ENCODE data around the gene LAMA2. TPM values are rescaled to one million over a fixed set of nuclear protein-coding genes. Genes with fewer than 3 reads are reported as not detected.
"Not testable (repeated sequence)": the region's sequence is repeated elsewhere in the genome, so short reads cannot be mapped to it uniquely, and the experiment has no call there.

LAMA2 gene
- total RNA-seq, 1 donor from 2014 or later, result 11.4 TPM

DNA sequence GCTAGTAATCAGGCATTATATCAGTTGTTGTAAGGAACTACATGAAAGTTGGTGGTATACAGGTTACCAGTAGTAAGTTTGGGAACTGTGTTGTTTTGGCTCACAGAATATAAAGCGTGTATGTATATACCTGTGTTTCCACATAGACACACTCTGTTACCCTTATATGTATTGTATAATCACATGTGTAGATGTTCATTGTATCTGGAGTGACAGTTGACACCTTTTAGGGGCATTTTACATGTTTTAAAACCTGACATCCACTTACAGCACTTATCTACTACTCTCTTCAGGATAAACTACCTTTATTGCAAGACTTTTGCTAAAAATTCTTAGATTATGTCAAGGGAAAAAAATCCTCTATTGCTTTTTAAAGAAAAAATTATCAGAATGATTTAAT, 228.9 kb downstream of the LAMA2 start:
- FAIRE-seq (no peak), DNase-seq (ENCODE audit: low spot score in 2 of 2) (no peak)

DNA sequence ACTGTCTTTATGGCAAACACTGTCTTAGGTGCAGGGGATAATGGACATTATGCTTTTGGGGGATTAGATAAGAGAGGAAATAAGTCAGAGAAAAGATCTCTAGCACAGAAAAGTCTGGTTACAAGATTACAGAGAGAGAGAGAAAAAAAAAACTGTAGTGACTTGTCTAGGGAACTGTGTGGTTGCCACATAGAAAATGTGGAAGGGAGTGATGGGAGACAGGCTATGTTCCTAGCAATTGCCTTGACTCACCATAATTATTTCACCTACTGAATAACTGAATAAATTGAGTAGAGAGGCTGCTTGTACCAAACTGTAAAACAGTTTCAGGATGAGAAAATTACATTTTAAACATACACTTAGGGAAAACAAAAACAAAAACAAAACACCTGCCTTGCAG, 229.7 kb downstream of the LAMA2 start:
- FAIRE-seq (no peak), DNase-seq (ENCODE audit: low spot score in 2 of 2) (no peak)

DNA sequence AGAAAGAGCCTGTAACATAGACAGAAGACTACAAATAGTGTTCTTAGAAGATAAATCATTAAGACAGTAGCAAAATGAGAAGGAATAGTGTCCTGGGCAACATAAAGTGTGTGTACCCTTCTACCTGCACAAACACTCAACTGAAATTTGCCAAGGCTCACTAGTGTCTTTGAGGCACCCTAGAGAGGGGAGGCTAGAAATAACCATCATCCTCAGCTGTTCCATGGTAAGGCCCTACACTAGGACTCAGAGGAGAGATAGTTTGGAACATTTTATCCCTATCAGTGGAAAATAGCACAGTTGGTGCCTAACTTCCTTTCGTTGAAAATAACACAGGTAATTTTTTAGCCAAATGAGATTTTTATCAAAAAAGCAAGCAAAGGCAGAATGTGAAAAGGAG, 230.7 kb downstream of the LAMA2 start:
- FAIRE-seq, result no peak

DNA sequence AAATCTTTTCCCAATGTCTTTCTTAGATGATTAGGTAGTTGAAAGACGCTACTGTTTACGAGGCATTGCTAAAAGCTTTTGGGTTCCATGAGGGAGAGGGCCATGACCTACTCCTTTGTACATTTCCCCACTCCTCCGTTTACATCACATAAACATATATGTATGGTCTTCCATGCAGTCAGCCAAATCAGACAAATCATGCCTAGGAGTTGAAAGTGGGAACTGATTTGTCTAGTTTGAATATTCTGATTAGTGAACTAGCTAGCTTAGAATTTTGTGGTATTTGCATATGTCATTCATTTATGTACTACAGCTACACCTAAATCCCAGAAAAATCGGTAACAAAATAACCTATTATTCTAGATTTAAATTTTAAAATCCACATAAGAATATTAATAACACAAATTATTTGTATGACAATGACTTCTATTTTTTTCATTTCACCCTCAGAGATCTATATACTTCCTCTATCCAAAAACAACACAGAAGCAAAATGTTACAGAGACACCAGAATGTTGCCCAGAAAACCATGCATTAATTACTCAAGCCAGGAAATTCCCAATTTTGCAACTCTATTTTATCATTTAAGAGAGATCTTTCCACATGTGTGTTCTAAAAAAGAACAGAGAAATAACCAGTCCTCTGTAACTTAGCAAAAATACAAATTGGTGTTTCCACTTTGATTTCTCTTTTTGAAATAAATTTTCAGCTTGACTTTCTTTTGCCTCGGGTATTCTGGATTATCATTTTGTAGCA, 231.9 kb downstream of the LAMA2 start:
- no peak for FAIRE-seq
- no peak for DNase-seq (ENCODE audit: low spot score in 2 of 2)

More for the DNA sequence above, 230.7 kb downstream of the LAMA2 start:
- no peak for DNase-seq (ENCODE audit: low spot score in 2 of 2)

DNA sequence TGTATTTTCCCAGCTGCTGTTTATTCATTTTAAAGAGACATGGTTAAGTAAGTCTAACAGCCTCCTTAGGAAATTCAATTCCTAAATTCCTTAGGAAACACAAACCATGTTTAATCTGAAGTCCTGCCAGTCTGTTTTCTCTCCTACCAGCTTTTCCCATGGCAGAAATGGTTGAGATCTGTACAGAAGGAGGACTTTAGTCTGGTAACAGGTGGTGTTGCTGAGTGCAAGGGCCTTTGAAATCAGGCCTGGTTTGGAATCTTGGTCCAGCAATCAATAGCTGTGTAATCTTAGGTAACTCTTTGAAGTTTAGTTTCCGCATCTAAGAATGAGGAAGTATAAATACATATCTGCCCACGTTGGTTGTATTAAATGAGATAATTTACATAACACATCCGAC, 232.5 kb downstream of the LAMA2 start:
- FAIRE-seq, result no peak

DNA sequence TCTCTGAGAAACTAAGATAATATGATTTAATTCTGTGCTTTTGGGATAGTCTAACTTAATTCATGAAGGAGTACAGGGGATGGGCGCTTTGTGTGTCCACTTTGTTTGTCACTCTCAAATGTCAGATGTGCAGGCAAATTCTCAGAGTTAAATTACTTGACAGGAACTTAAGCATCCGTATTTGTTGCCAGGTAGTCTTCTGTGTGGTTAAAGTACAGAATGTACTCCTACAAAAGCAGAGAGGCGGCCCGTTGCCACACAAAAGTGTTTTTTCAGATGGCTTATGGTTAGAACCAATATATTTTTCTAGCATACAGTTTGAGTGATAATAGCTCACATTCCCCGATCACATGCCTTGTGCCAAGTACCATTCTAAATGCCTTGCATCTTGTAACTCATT, 234.4 kb downstream of the LAMA2 start:
- no peak for FAIRE-seq
- no peak for DNase-seq (ENCODE audit: low spot score in 2 of 2)

More for the DNA sequence above, 232.5 kb downstream of the LAMA2 start:
- no peak for DNase-seq (ENCODE audit: low spot score in 2 of 2)

DNA sequence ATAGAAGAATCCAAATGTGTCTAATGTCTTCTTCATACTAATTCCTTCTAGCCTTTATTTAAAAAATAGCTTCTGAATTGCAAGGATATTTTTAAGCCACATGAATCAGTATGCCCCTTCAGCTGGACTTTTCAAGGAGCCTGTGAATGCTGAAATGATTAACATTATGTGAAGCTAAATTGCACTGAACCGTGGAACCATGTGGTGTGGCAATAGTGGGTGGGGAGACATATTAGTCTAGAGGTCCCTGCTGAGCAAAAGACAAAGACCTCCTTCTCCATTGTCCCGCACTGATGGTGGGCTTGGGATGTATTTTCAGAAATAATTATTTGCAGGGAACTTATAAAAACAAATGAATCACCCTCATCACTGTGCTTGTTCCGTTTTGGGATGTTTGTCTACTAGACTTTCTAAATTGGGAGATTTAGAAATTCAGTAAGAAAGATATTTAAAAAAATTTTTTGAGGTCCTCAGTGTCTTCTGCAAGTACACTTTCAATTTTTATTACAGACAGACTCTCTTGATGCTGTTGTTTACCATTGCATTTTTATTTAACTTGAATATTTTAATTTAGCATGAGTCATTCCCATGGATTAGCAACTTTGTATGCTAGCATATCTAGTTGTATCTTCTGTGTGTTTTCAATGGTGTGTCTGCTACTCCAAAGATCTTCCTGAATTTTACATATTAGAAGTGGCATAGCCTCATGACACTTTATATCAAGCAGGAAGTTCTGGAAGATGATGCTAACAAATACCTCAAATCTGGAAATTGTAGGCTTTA, 238.1 kb downstream of the LAMA2 start:
- DNase-seq (ENCODE audit: low spot score in 2 of 2), result no peak
- FAIRE-seq, result no peak

DNA sequence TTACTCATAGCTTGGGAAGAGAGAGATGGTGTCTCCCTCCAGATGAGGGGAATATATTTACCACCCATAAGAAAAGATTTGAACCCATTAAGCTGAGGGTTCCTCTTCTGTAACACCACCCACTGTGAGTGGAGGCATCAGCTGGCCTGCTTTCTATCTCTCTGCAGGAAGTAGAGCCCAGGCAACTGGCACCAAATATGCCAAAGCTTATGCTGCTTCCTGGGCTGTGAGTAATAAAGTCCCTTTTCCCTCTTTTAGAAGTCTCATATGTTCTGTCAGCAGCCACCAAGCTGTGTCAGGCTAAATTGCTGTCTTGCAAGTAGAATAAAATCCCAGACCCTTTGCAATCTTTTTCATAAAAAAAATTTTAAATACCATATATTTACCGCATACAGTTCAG, 241.4 kb downstream of the LAMA2 start:
- FAIRE-seq (no peak), DNase-seq (ENCODE audit: low spot score in 2 of 2) (no peak)

DNA sequence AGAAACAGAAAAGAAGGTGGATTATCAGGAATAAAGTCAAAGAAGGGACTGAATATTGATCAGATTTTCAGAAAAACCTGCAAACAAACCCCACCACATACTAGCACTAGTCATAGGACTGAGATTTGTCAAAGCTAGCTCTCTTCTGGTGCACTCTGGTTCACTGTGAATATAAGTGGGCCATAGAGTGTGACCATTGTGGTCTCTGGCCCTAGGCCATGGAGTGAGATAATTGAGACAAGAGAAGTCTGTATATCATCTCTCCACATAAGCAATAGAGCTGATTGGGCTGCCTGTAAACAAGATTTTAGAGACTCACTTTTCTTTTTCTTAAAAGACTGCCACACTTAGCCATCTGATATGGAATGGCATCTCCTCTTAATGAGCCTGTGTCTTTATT, 247.2 kb downstream of the LAMA2 start:
- DNase-seq (ENCODE audit: low spot score in 2 of 2), result no peak

DNA sequence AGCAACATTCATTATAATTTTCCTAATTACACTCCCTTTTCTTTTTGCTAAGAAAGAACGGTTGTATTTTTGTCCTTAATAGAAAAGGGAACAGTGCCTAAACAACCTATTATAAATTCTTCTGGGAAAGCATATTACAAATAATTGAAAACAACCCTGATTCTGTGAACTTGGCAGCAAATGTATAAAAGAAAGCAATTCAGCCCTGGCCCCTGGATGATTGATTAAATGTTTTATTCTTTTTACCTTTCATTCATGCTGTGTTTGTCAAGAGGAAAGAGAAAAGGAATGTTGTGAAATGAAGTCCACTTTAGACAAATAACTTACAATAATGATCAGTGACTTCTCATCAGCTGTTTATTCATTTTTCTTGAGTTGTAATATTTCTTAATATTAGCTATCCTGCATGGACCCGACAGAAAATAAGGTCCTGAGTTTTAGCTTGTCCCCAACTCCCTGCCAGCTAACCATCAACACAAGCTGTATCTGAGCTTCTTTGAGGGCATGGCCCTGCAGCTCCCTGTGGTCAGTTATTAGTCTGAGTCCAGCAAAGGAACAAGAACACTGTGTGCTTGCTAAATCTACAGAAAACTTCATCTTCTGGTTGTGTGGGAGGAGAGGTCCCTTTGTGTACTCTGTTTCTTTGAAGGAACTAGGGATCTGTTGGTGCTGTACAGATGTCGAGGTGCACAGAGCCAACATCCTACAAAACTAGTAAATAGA, 248.2 kb downstream of the LAMA2 start:
- FAIRE-seq, result no peak
- no peak for DNase-seq (ENCODE audit: low spot score in 2 of 2)

More for the DNA sequence above, 247.2 kb downstream of the LAMA2 start:
- no peak for FAIRE-seq

DNA sequence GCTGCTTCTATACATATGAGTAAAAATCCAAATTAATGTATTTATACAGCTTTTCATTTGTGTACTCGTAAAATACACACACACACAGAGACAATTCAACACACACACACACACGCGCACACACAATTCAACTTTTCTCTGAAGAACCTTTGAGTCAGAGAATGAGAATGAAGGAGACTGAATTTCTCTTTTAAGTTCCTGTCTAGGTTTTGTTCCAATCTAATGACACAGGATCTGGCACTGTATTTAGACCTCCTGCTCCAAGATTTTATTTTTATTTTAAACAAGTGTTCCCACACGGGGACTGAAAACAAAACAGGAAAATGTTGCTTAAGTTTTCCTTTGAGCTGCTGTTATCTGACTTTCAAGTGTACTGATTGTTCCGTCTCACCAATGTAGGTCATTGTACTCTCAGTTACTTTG, 250.8 kb downstream of the LAMA2 start:
- FAIRE-seq (no peak), DNase-seq (ENCODE audit: low spot score in 2 of 2) (no peak)

DNA sequence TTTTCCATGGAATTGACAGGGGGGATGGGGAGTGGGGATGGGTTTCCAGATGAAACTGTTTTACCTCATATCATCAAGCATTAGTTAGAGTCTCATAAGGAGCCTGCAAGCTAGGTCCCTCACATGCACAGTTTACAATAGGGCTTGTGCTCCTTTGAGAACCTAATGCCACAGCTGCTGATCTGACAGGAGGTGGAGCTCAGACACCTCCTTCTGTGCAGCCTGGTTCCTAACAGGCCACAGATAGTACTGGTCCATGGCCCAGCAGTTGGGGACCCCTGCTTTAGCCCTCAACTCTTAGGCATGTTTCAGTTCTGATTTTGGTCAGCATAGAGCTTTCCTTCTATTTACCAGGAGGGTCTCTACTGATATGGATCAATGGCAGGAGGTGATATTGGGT, 251.6 kb downstream of the LAMA2 start:
- no peak for FAIRE-seq

DNA sequence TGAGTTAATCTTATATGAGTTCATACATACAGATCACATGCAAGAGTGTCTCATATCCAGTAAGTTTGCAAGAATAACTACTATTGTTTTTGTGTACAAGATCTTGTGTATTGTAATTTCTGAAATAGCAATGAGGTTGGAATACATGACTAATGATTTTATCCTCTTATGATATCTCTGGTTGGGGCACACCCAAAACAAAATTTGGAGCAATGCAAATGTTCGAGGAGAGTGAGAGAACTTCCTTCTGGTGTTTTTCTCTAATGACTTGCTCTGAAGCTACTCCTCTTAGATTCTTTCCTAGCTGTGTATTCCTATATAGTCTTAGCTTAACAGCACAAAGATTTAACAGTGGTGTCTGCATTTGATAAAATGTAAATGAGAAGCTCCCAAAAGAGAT, 252.5 kb downstream of the LAMA2 start:
- DNase-seq (ENCODE audit: low spot score in 2 of 2), result no peak
- FAIRE-seq, result no peak

More for the DNA sequence above, 251.6 kb downstream of the LAMA2 start:
- DNase-seq (ENCODE audit: low spot score in 2 of 2), result no peak

DNA sequence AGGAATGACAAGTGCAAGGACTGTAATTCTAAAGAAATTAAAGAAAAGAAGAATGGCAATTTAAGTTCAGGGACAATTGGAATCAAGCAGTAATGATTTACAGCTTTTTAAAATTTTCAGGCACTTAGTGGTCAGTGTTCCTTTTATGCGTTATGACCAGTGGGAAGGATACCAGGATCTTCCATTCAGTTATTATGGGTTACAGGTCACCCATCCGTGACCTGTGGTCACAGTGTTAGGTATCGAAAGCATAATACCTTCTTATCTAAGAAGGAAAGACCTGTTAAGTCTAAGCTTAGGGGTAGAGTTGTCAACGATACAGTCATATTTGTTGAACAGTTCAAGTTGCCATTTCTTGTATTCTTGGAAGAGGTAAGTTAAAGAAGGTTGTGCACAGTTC, 253.8 kb downstream of the LAMA2 start:
- FAIRE-seq, result no peak
- DNase-seq (ENCODE audit: low spot score in 2 of 2), result no peak

DNA sequence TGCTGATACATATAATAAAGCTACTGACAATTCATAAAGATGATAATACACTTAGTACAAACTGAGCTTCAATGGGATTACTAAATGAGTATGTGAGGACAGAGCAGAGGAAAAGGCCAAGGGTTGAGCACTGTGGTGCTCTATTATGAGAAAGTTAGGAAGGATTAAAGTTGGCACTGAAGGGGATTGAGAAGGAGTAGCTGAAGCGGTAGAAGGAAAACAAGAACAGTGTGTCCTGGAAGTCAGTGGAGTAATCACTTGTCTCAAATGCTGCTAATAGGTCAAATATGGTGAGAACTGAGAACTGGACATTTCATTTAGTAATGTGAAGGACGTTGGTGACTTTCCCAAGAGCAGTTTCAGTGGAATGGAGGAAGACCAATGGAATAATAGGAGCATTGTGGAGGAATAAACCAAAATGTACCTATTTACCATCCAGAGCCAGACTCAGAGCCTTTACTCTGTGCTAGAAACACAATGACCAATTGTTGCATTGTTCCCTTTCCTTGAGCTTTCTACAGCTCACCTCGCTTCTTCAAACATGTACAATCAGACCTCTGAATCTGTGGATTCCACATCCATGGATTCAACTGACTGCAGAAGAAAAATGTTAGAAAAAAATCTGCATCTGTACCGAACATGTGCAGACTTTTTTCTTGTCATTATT, 255.9 kb downstream of the LAMA2 start:
- FAIRE-seq (no peak), DNase-seq (ENCODE audit: low spot score in 2 of 2) (no peak)

DNA sequence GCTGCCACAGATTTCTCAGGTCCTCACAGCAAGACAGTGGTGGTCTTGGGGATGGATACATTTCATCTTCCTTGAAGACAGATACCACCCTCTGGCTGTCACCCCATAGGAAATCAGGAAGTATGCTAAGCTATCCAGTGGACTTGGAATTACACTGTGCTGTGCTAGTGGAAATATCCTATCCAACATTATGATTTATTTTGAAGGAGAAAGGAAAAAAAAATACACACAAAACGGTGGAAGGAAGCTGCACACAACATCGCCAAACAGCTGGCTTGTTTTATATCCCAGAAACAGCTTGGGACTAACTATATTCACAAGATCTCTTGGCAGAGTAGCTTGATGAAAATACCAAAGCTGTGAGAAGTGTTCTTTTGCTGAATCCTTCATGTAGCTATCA, 257.6 kb downstream of the LAMA2 start:
- no peak for FAIRE-seq
- DNase-seq (ENCODE audit: low spot score in 2 of 2), result no peak

DNA sequence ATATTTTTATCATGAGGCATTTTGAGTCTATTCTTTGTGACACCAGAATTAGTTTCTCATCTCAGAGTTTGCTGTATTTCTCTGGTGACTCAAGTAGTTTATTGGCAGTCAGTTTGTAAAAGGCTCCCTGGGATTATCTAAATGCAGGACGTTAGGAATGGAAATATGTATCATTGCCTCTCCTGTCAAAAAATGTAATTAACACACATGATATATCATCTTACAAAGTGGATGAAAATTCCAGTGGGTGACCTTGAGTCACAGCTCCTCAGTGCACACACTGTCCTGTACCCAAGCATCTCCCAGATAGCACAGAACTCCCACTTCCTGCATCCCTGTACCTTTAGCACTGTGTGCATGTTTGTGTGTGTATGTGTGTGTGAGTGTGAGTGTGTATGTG, 258.6 kb downstream of the LAMA2 start:
- FAIRE-seq (no peak), DNase-seq (ENCODE audit: low spot score in 2 of 2) (no peak)

DNA sequence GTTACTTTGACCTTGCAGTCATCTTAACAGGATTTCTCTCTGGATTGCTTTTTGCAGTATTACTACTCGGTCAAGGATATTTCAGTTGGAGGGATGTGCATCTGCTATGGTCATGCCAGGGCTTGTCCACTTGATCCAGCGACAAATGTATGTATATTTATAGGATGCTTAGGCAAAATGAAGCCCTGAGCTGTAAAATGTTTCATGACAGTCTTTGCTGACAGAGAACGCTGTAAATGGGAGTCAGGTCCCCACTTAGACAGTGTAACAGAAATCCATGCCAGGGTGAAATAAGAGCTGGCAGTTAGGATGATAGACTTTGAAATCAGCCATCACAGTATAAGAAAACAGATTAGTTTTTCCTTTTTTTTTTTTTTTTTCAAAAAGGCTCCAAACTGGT, 264.0 kb downstream of the LAMA2 start:
- no peak for FAIRE-seq

DNA sequence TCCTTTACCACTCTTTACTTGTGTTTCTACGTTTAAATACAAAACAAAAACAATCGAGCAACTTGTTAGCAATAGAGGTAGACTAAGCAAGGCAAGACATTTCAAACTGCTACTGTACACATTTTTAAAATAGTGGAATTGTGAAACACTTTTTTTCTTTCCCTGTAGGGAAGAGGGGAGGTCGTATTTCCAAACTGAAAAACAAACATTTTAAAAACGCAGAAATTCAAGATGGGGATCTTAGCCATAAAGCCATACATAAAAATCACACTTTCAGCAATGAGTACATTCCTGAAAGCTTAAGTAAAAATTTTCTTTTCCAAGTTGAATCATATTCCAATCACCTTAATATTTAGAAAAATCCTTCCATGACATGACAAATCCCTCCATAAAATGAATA, 267.6 kb downstream of the LAMA2 start:
- FAIRE-seq, result no peak

More for the DNA sequence above, 264.0 kb downstream of the LAMA2 start:
- DNase-seq (ENCODE audit: low spot score in 2 of 2), result no peak

DNA sequence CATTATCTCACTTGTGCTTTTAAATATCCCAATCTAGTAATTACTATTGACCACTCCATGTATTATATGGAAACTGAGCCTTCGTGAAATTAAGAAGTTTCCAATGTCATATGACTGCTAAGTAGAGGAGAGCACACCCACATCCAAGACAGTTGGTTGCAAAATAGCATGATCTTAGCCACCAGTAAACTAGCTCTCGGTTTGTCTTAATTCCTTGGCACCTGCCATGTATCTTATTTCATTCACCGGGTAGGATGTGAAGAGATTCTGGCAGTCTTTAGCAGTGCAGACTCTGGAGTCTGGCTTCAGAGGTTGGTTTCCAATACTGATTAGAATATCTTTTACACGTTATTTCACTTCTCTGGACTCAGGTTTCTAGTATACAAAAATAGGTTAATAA, 270.3 kb downstream of the LAMA2 start:
- no peak for DNase-seq (ENCODE audit: low spot score in 2 of 2)
- no peak for FAIRE-seq

More for the DNA sequence above, 267.6 kb downstream of the LAMA2 start:
- no peak for DNase-seq (ENCODE audit: low spot score in 2 of 2)

DNA sequence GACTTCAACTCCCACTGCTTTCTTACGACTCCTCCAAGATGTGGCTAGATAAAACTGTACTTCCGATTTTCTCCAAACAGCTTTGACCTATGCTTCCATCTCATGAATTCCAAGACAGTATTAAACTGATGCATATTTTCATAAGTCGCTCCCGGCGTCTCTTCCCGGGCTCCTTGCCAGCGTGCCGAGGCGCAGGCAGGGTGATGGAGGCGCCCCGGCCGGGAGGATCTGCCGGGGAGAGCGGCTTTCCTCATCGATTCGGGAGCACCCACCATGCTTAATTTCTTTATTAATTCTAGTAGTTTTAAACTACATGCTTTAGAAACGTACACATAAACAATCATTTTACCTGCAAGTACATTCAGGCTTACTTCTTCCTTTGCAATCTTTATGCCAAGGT, 276.3 kb downstream of the LAMA2 start:
- not testable (repeated sequence) for FAIRE-seq; DNase-seq (ENCODE audit: low spot score in 2 of 2)
